Femur (tissue), 1 donor: ENCODE data around the gene C1orf35.
"Not testable (repeated sequence)": the region's sequence is repeated elsewhere in the genome, so short reads cannot be mapped to it uniquely, and the experiment has no call there.

ENCODE experiments used
- DNase-seq: peaks from one replicate; pipeline ENCODE4 v3.0.0-alpha.2; 2017

Gene C1orf35

GRCh38 chr1:228142155-228142691 lies 39.1 kb upstream of the C1orf35 start:
- DNase-seq: peak; percentile 64

GRCh38 chr1:228141226-228142044 lies 38.3 kb upstream of the C1orf35 start:
- DNase-seq: peak; percentile 68

- DNase-seq: no peak
These were observed 37.6 kb upstream of the C1orf35 start for GRCh38 chr1:228140724-228141225.

GRCh38 chr1:228139931-228140723 lies 37.0 kb upstream of the C1orf35 start, which contains the start of gene GUK1:
GUK1 (plus strand) TSS chr1:228140279; CDS start chr1:228140303, 24 bp downstream.
- peak; percentile 99 for DNase-seq

- DNase-seq: no peak
These were observed 36.3 kb upstream of the C1orf35 start for GRCh38 chr1:228139406-228139930.

- no peak for DNase-seq
These were observed 33.8 kb upstream of the C1orf35 start for GRCh38 chr1:228136901-228137300.

GRCh38 chr1:228134591-228134990 lies 31.5 kb upstream of the C1orf35 start:
- no peak for DNase-seq

GRCh38 chr1:228131766-228132165 lies 28.6 kb upstream of the C1orf35 start:
- no peak for DNase-seq

GRCh38 chr1:228125185-228125584 lies 22.1 kb upstream of the C1orf35 start:
- no peak for DNase-seq

GRCh38 chr1:228123505-228123904 lies 20.4 kb upstream of the C1orf35 start:
- no peak for DNase-seq

GRCh38 chr1:228122921-228123441 lies 19.9 kb upstream of the C1orf35 start:
- DNase-seq: no peak

- no peak for DNase-seq
These were observed 17.8 kb upstream of the C1orf35 start for GRCh38 chr1:228120857-228121489.

GRCh38 chr1:228120351-228120750 lies 17.2 kb upstream of the C1orf35 start:
- DNase-seq: no peak

- no peak for DNase-seq
These were observed 14.9 kb upstream of the C1orf35 start for GRCh38 chr1:228118040-228118439.

GRCh38 chr1:228117335-228117734 lies 14.2 kb upstream of the C1orf35 start:
- no peak for DNase-seq

- no peak for DNase-seq
These were observed 11.7 kb upstream of the C1orf35 start for GRCh38 chr1:228114827-228115226.

- no peak for DNase-seq
These were observed 9.5 kb upstream of the C1orf35 start for GRCh38 chr1:228112617-228113016.

- no peak for DNase-seq
These were observed 9.0 kb upstream of the C1orf35 start for GRCh38 chr1:228112167-228112566.

- not testable (repeated sequence) for DNase-seq
These were observed 8.2 kb upstream of the C1orf35 start for GRCh38 chr1:228111315-228111714.

- DNase-seq: no peak
These were observed 7.4 kb upstream of the C1orf35 start for GRCh38 chr1:228110556-228110955.

- no peak for DNase-seq
These were observed 6.9 kb upstream of the C1orf35 start for GRCh38 chr1:228109962-228110488.
